ENCODE results near the gene CTTNBP2.

The CTTNBP2 gene

GRCh38 chr7:117688126-117688525, 185.1 kb downstream of the CTTNBP2 start:
- Histone ChIP-seq H2BK15ac (ENCODE audit: low read depth, poor library complexity, severe bottlenecking) (no peak overlapping the region), H4K91ac (ENCODE audit: low read length) (no peak overlapping the region), H2BK12ac (ENCODE audit: low read length in 2 of 2) (no peak overlapping the region), H3K27me3 (ENCODE audit: control insufficient read depth in 1 of 2, insufficient read depth in 1 of 2, low read length in 2 of 2) (no peaks in the 10 kb centered on the region), H3K4me2 (ENCODE audit: low read length, poor library complexity, severe bottlenecking) (no peak overlapping the region), H3K27ac (ENCODE audit: low read length, poor library complexity, severe bottlenecking) (no peak overlapping the region), H2AK5ac (ENCODE audit: low read length, severe bottlenecking) (no peak overlapping the region), H3K36me3 (ENCODE audit: control insufficient read depth in 1 of 2, insufficient read depth in 2 of 2, low read depth in 1 of 2, low read length in 2 of 2) (no peaks in the 10 kb centered on the region), H3K4me3 (ENCODE audit: insufficient read depth in 1 of 2, low read depth in 1 of 2, low read length in 2 of 2) (no peak overlapping the region), H2AFZ (ENCODE audit: low read depth, low read length) (no peak overlapping the region), H4K8ac (ENCODE audit: low read length) (no peak overlapping the region), H3K4me1 (ENCODE audit: control insufficient read depth, insufficient read depth, low read depth, low read length) (no peaks in the 10 kb centered on the region), H2BK5ac (ENCODE audit: low read depth, low read length, poor library complexity, severe bottlenecking) (no peak overlapping the region), H3K9me3 (ENCODE audit: control insufficient read depth, low read length) (no peaks in the 10 kb centered on the region), H2BK120ac (ENCODE audit: low read depth, low read length) (no peak overlapping the region), H3K14ac (ENCODE audit: low read length in 2 of 2) (no peak overlapping the region), H3K18ac (ENCODE audit: low read depth in 1 of 2, low read length in 2 of 2) (no peak overlapping the region), H3K79me1 (replicated peaks; ENCODE audit: low read length, poor library complexity, severe bottlenecking) (no peaks in the 10 kb centered on the region), H3K23ac (ENCODE audit: low read length in 2 of 2) (no peak overlapping the region), H3K4ac (ENCODE audit: low read depth in 1 of 2, low read length in 2 of 2) (no peak overlapping the region), H3K9ac (ENCODE audit: low read length) (no peak overlapping the region)
- WGBS: 100% methylated on average over 1 of the region's 2 CpGs
- DNase-seq: no peak

- Histone ChIP-seq H3K27me3 (ENCODE audit: control insufficient read depth in 1 of 2, insufficient read depth in 1 of 2, low read length in 2 of 2) (no peaks in the 10 kb centered on the region), H3K27ac (ENCODE audit: low read length, poor library complexity, severe bottlenecking) (no peak overlapping the region), H2BK12ac (ENCODE audit: low read length in 2 of 2) (no peak overlapping the region), H2BK120ac (ENCODE audit: low read depth, low read length) (no peak overlapping the region), H4K8ac (ENCODE audit: low read length) (no peak overlapping the region), H4K91ac (ENCODE audit: low read length) (no peak overlapping the region), H3K23ac (ENCODE audit: low read length in 2 of 2) (no peak overlapping the region), H3K18ac (ENCODE audit: low read depth in 1 of 2, low read length in 2 of 2) (no peak overlapping the region), H3K9me3 (ENCODE audit: control insufficient read depth, low read length) (no peaks in the 10 kb centered on the region), H2BK5ac (ENCODE audit: low read depth, low read length, poor library complexity, severe bottlenecking) (no peak overlapping the region), H3K36me3 (ENCODE audit: control insufficient read depth in 1 of 2, insufficient read depth in 2 of 2, low read depth in 1 of 2, low read length in 2 of 2) (no peaks in the 10 kb centered on the region), H3K4me1 (ENCODE audit: control insufficient read depth, insufficient read depth, low read depth, low read length) (no peaks in the 10 kb centered on the region), H3K14ac (ENCODE audit: low read length in 2 of 2) (no peak overlapping the region), H2BK15ac (ENCODE audit: low read depth, poor library complexity, severe bottlenecking) (no peak overlapping the region), H3K4ac (ENCODE audit: low read depth in 1 of 2, low read length in 2 of 2) (no peak overlapping the region), H2AFZ (ENCODE audit: low read depth, low read length) (no peak overlapping the region), H3K9ac (ENCODE audit: low read length) (no peak overlapping the region), H3K4me3 (ENCODE audit: insufficient read depth in 1 of 2, low read depth in 1 of 2, low read length in 2 of 2) (no peak overlapping the region), H3K4me2 (ENCODE audit: low read length, poor library complexity, severe bottlenecking) (no peak overlapping the region), H3K79me1 (replicated peaks; ENCODE audit: low read length, poor library complexity, severe bottlenecking) (no peaks in the 10 kb centered on the region), H2AK5ac (ENCODE audit: low read length, severe bottlenecking) (no peak overlapping the region)
- DNase-seq: no peak
These were observed 186.8 kb downstream of the CTTNBP2 start for GRCh38 chr7:117686311-117686935.

- Histone ChIP-seq H3K14ac (ENCODE audit: low read length in 2 of 2) (no peak overlapping the region), H2AK5ac (ENCODE audit: low read length, severe bottlenecking) (no peak overlapping the region), H3K27me3 (ENCODE audit: control insufficient read depth in 1 of 2, insufficient read depth in 1 of 2, low read length in 2 of 2) (peaks cover 0 to 3% of the 10 kb centered on the region in 2 experiments), H3K4me3 (ENCODE audit: insufficient read depth in 1 of 2, low read depth in 1 of 2, low read length in 2 of 2) (no peak overlapping the region), H2BK120ac (ENCODE audit: low read depth, low read length) (no peak overlapping the region), H2BK15ac (ENCODE audit: low read depth, poor library complexity, severe bottlenecking) (no peak overlapping the region), H4K91ac (ENCODE audit: low read length) (no peak overlapping the region), H3K4me1 (ENCODE audit: control insufficient read depth, insufficient read depth, low read depth, low read length) (no peaks in the 10 kb centered on the region), H3K23ac (ENCODE audit: low read length in 2 of 2) (no peak overlapping the region), H3K27ac (ENCODE audit: low read length, poor library complexity, severe bottlenecking) (no peak overlapping the region), H4K8ac (ENCODE audit: low read length) (no peak overlapping the region), H3K4ac (ENCODE audit: low read depth in 1 of 2, low read length in 2 of 2) (no peak overlapping the region), H2AFZ (ENCODE audit: low read depth, low read length) (no peak overlapping the region), H3K36me3 (ENCODE audit: control insufficient read depth in 1 of 2, insufficient read depth in 2 of 2, low read depth in 1 of 2, low read length in 2 of 2) (no peaks in the 10 kb centered on the region), H3K9ac (ENCODE audit: low read length) (no peak overlapping the region), H3K79me1 (replicated peaks; ENCODE audit: low read length, poor library complexity, severe bottlenecking) (no peaks in the 10 kb centered on the region), H3K4me2 (ENCODE audit: low read length, poor library complexity, severe bottlenecking) (no peak overlapping the region), H3K9me3 (ENCODE audit: control insufficient read depth, low read length) (no peaks in the 10 kb centered on the region), H2BK12ac (ENCODE audit: low read length in 2 of 2) (no peak overlapping the region), H2BK5ac (ENCODE audit: low read depth, low read length, poor library complexity, severe bottlenecking) (no peak overlapping the region), H3K18ac (ENCODE audit: low read depth in 1 of 2, low read length in 2 of 2) (no peak overlapping the region)
- DNase-seq: no peak
These were observed 187.4 kb downstream of the CTTNBP2 start for GRCh38 chr7:117685795-117686194.

GRCh38 chr7:117683430-117684175, 189.6 kb downstream of the CTTNBP2 start:
- H3K18ac ChIP-seq (ENCODE audit: low read depth in 1 of 2, low read length in 2 of 2): no peak overlapping the region

More at GRCh38 chr7:117683430-117684175, 189.6 kb downstream of the CTTNBP2 start:
- Histone ChIP-seq H2BK15ac (ENCODE audit: low read depth, poor library complexity, severe bottlenecking) (no peak overlapping the region), H4K91ac (ENCODE audit: low read length) (no peak overlapping the region), H3K27me3 (ENCODE audit: control insufficient read depth in 1 of 2, insufficient read depth in 1 of 2, low read length in 2 of 2) (peaks cover 0 to 14% of the 10 kb centered on the region in 2 experiments), H2AFZ (ENCODE audit: low read depth, low read length) (no peak overlapping the region), H2BK5ac (ENCODE audit: low read depth, low read length, poor library complexity, severe bottlenecking) (no peak overlapping the region), H3K4me3 (ENCODE audit: insufficient read depth in 1 of 2, low read depth in 1 of 2, low read length in 2 of 2) (no peak overlapping the region), H3K4me2 (ENCODE audit: low read length, poor library complexity, severe bottlenecking) (no peak overlapping the region), H3K79me1 (replicated peaks; ENCODE audit: low read length, poor library complexity, severe bottlenecking) (no peaks in the 10 kb centered on the region), H3K36me3 (ENCODE audit: control insufficient read depth in 1 of 2, insufficient read depth in 2 of 2, low read depth in 1 of 2, low read length in 2 of 2) (no peaks in the 10 kb centered on the region), H3K23ac (ENCODE audit: low read length in 2 of 2) (no peak overlapping the region), H3K4me1 (ENCODE audit: control insufficient read depth, insufficient read depth, low read depth, low read length) (no peaks in the 10 kb centered on the region), H3K4ac (ENCODE audit: low read depth in 1 of 2, low read length in 2 of 2) (no peak overlapping the region), H3K9ac (ENCODE audit: low read length) (peak overlapping the region; percentile 43), H2AK5ac (ENCODE audit: low read length, severe bottlenecking) (no peak overlapping the region), H3K9me3 (ENCODE audit: control insufficient read depth, low read length) (no peaks in the 10 kb centered on the region), H4K8ac (ENCODE audit: low read length) (no peak overlapping the region), H3K14ac (ENCODE audit: low read length in 2 of 2) (no peak overlapping the region), H3K27ac (ENCODE audit: low read length, poor library complexity, severe bottlenecking) (no peak overlapping the region), H2BK12ac (ENCODE audit: low read length in 2 of 2) (no peak overlapping the region), H2BK120ac (ENCODE audit: low read depth, low read length) (no peak overlapping the region)
- WGBS: 92% methylated on average over 7 of the region's 8 CpGs
- DNase-seq: peak; percentile 18
